ENCODE data around the gene ZNF74.

ZNF74 gene

DNA sequence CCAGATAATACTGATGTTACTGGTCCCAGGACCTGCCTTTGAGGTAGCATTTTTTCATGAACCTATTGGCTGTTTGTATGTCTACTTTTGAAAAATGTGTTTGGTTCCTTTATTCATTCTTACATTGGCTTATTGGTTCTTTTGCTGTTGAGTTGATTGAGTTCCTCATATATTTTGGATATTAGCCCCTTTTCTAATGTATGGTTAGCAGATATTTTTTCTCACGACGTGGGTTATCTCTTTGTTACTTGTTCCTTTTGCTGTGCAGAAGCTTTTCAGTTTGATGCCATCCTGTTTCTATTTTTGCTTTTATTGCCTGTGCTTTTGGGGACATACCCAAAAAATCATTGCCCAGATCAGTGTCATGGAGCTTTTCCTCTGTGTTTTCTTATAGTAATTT lies 9.8 kb upstream of the ZNF74 start:
- no peak overlapping the region for H3K4me3 ChIP-seq (replicated peaks; ENCODE audit: low read depth, low read length)
- TF ChIP-seq, protein P1, sequence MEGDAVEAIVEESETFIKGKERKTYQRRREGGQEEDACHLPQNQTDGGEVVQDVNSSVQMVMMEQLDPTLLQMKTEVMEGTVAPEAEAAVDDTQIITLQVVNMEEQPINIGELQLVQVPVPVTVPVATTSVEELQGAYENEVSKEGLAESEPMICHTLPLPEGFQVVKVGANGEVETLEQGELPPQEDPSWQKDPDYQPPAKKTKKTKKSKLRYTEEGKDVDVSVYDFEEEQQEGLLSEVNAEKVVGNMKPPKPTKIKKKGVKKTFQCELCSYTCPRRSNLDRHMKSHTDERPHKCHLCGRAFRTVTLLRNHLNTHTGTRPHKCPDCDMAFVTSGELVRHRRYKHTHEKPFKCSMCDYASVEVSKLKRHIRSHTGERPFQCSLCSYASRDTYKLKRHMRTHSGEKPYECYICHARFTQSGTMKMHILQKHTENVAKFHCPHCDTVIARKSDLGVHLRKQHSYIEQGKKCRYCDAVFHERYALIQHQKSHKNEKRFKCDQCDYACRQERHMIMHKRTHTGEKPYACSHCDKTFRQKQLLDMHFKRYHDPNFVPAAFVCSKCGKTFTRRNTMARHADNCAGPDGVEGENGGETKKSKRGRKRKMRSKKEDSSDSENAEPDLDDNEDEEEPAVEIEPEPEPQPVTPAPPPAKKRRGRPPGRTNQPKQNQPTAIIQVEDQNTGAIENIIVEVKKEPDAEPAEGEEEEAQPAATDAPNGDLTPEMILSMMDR (IDR thresholded peaks at IDR 0.05; ENCODE audit: low read depth, low read length, missing control alignments), result no peak
- DNase-seq (ENCODE audit: extremely low read depth, low read depth), result no peak

DNA sequence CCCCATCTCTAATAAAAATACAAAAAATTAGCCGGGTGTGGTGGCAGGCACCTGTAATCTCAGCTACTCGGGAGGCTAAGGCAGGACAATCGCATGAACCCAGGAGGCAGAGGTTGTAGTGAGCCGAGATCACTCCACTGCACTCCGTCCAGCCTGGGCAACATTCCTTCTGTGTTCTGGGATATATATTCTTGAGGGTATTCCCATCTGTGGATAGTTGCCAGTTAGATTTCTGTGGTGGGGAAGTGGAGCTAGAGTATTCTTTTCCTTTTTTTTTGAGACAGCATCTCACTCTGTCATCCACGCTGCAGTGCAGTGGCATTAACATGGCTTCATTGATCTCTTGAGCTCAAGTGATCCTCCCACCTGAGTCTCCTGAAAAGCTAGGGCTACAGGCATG lies 9.1 kb upstream of the ZNF74 start:
- no peak for DNase-seq (ENCODE audit: extremely low read depth, low read depth)
- TF ChIP-seq, protein P1 (IDR thresholded peaks at IDR 0.05; ENCODE audit: low read depth, low read length, missing control alignments), result no peak

DNA sequence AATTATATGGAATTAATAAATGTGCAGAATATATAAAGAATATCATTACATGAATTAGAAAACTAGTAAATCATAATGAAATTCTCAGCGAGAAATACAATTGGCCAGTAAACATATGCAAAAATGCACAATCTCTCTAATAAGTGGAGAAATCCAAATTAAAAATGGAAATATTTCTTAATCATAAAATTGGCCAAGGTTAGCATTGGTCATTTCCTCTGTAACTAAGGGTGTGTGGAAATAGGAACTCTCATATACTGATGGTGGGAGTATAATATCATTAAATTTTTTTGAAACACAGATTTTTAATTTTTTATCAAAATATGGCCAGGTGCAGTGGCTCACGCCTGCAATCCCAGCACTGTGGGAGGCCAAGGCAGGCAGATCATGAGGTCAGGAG lies 7.6 kb upstream of the ZNF74 start:
- no peak overlapping the region for H3K4me3 ChIP-seq (replicated peaks; ENCODE audit: low read depth, low read length)
- no peak for DNase-seq (ENCODE audit: extremely low read depth, low read depth)
- TF ChIP-seq, protein P1 (IDR thresholded peaks at IDR 0.05; ENCODE audit: low read depth, low read length, missing control alignments), result no peak

More for the DNA sequence above, 9.1 kb upstream of the ZNF74 start:
- no peak overlapping the region for H3K4me3 ChIP-seq (replicated peaks; ENCODE audit: low read depth, low read length)

DNA sequence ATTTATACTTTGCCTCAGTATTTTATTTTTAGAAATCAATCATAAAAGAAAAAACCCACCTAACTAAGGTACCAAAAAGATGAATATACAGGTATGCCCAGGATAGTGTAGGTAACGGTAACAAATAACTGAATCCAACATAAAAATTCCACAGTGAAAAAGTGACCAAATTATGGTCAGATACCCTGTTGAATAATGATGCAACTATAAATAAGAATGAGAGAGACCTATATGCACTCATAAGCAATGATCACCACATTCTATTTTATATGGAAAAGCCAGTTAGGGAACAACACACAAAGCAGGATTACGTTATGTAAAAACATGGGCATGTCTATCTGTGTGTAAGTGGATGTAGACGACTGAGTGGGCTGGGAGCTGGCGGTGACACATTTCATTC lies 7.0 kb upstream of the ZNF74 start:
- TF ChIP-seq, protein P1 (IDR thresholded peaks at IDR 0.05; ENCODE audit: low read depth, low read length, missing control alignments), result no peak
- H3K4me3 ChIP-seq (replicated peaks; ENCODE audit: low read depth, low read length), result no peak overlapping the region
- no peak for DNase-seq (ENCODE audit: extremely low read depth, low read depth)

DNA sequence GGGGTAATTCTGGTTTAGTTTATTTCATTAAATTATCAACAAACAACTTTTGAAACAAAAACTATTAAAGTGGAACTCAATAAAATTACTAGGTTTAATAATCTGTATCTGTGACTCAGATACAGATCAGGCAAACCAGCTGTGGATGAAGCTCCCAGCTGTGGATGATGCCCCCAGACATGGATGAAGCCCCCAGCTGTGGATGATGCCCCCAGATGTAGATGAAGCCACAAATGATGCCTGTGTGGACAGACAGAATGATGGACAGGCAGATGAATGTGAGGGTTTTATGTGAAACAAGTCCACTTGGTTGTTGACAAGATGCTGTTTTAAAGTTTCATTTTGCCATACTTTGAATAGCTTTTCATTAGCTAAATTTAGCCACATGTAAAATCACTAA lies 5.8 kb upstream of the ZNF74 start:
- H3K4me3 ChIP-seq (replicated peaks; ENCODE audit: low read depth, low read length), result no peak overlapping the region
- no peak for DNase-seq (ENCODE audit: extremely low read depth, low read depth)
- TF ChIP-seq, protein P1 (IDR thresholded peaks at IDR 0.05; ENCODE audit: low read depth, low read length, missing control alignments), result no peak

DNA sequence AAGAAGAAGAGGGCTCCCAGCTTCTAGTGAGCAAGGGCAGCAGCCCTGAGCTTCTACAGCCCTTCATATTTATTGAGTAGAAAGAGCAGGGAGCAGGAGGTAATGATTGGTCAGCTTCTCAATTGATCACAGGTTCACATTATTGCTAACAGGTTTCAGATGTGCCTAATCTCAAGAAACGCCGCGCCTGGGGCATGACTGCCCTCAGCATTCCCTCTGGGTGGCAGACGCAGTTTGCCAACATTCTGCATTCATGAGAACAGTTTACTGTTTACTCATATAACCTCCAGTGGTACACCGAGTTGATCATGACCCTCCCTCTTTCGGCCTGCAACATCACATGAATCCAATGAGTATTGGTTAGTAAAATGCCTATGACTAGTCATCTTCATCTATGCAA lies 4.7 kb upstream of the ZNF74 start:
- TF ChIP-seq, protein P1 (IDR thresholded peaks at IDR 0.05; ENCODE audit: low read depth, low read length, missing control alignments), result no peak
- DNase-seq (ENCODE audit: extremely low read depth, low read depth), result no peak
- H3K4me3 ChIP-seq (replicated peaks; ENCODE audit: low read depth, low read length), result no peak overlapping the region

DNA sequence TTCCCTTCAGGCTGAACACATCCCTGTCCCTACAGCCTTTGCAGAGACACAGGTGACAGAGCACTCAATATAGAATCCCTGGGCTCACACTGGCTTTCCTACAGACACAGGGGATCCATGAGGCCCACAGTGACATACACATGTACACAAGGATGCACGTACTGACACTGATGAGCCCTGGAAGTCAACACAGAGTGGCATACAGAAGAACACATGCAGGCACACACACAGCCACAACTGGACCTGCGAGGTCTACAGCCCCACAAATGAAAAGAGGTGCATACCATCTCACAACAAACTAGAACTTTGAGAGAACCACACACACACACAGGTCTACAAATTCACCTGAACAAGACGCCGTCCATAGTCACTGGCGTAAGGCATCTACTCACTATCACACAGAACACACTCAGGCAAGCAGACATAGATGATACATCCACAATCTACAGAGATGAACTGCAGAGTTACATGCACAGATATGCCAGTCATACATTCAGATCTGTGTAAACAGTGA lies 3.5 kb upstream of the ZNF74 start:
- TF ChIP-seq, protein P1 (IDR thresholded peaks at IDR 0.05; ENCODE audit: low read depth, low read length, missing control alignments), result no peak
- no peak overlapping the region for H3K4me3 ChIP-seq (replicated peaks; ENCODE audit: low read depth, low read length)
- DNase-seq (ENCODE audit: extremely low read depth, low read depth), result no peak
